IMR-90 (cell line): Measurements from ENCODE around the gene KATNBL1. TPM values are rescaled to one million over a fixed set of nuclear protein-coding genes. Genes with fewer than 3 reads are reported as not detected.

ENCODE experiments used
- ATAC-seq: fragments of 200-7000 bp; cut with Tn5 transposase; 2 replicates; pipeline ENCODE4 v1.9.1; 2020; ENCODE audit warnings: low read depth, mild to moderate bottlenecking, moderate library complexity
- BruUV-seq: library from RNA; stranded (reverse); fragments of 400-500 nt; replicated peaks from 2 replicates; lab custom pipeline; 2021; lab: Mats Ljungman, UMichigan
- CTCF ChIA-PET: fragments of 300-600 bp; formaldehyde crosslinking; extraction: SDS; loops from one replicate; lab custom pipeline; 2021; ENCODE audit warnings: antibody characterized with exemption; lab: Yijun Ruan, JAX
- POLR2A ChIA-PET: fragments of 300-600 bp; sonication (Branson Sonifier 250); formaldehyde crosslinking; loops from one replicate; lab custom pipeline; 2022; ENCODE audit warnings: antibody characterized with exemption; ENCODE audit not compliant: unreplicated experiment; lab: Charles Lee
- DNase-seq: peaks from one replicate; pipeline ENCODE4 v3.0.0; 2013
- H2AFZ ChIP-seq: replicated peaks from 2 replicates; pipeline ENCODE3; 2013; ENCODE audit warnings: low read length, mild to moderate bottlenecking; ENCODE audit not compliant: poor library complexity
- H2AK5ac ChIP-seq: 2 replicates; pipeline ENCODE4 v1.6.1; 2013; ENCODE audit warnings: low read depth, low read length, inconsistent platforms
- H2AK9ac ChIP-seq: replicated peaks from 2 replicates; pipeline ENCODE3; 2013; ENCODE audit warnings: mild to moderate bottlenecking, low read depth, low read length, moderate library complexity; ENCODE audit not compliant: poor library complexity
- H2BK120ac ChIP-seq: 2 replicates; pipeline ENCODE4 v1.6.1; 2013; ENCODE audit warnings: low read depth, low read length, inconsistent platforms
- H2BK15ac ChIP-seq: 3 replicates; pipeline ENCODE4 v1.6.1; 2013; ENCODE audit warnings: low read depth, low read length, inconsistent platforms
- H2BK20ac ChIP-seq: 2 replicates; pipeline ENCODE4 v1.6.1; 2013; ENCODE audit warnings: low read depth, mild to moderate bottlenecking, inconsistent platforms, low read length, moderate library complexity
- H2BK5ac ChIP-seq: 2 replicates; pipeline ENCODE4 v1.6.1; 2013; ENCODE audit warnings: mild to moderate bottlenecking, low read depth, low read length, inconsistent platforms; ENCODE audit not compliant: poor library complexity, severe bottlenecking
- H3K14ac ChIP-seq: replicated peaks from 2 replicates; pipeline ENCODE4 v1.6.1; 2013; ENCODE audit warnings: low read depth, low read length, inconsistent platforms
- H3K18ac ChIP-seq: 2 replicates; pipeline ENCODE4 v1.6.1; 2013; ENCODE audit warnings: low read depth, low read length, control low read depth
- H3K23ac ChIP-seq: 2 replicates; pipeline ENCODE4 v1.6.1; 2013; ENCODE audit warnings: low read depth, low read length, inconsistent platforms
- H3K27ac ChIP-seq: 2 replicates; pipeline ENCODE4 v1.5.1; 2013; ENCODE audit warnings: mild to moderate bottlenecking, control low read depth, low read length; ENCODE audit not compliant: insufficient read depth
- H3K27me3 ChIP-seq: 2 replicates; pipeline ENCODE4 v1.6.1; 2013; ENCODE audit warnings: low read length; ENCODE audit not compliant: control insufficient read depth, insufficient read depth
- H3K36me3 ChIP-seq: 2 replicates; pipeline ENCODE4 v1.6.1; 2013; ENCODE audit warnings: low read length, mixed read lengths; ENCODE audit not compliant: control insufficient read depth, insufficient read depth
- H3K4ac ChIP-seq: 2 replicates; pipeline ENCODE4 v1.6.1; 2013; ENCODE audit warnings: low read depth, low read length, inconsistent platforms
- H3K4me1 ChIP-seq: 2 replicates; pipeline ENCODE4 v1.6.1; 2013; ENCODE audit warnings: low read length, mixed read lengths; ENCODE audit not compliant: control insufficient read depth, insufficient read depth
- H3K4me2 ChIP-seq: 2 replicates; pipeline ENCODE4 v1.6.1; 2013; ENCODE audit warnings: low read depth, mild to moderate bottlenecking, control low read depth, low read length, moderate library complexity
- H3K4me3 ChIP-seq: 2 replicates; pipeline ENCODE4 v1.5.1; 2013; ENCODE audit warnings: low read depth, mild to moderate bottlenecking, control low read depth, low read length, moderate library complexity; ENCODE audit not compliant: insufficient read depth
- H3K56ac ChIP-seq: 2 replicates; pipeline ENCODE4 v1.6.1; 2013; ENCODE audit warnings: low read length, inconsistent platforms; ENCODE audit not compliant: insufficient read depth; ENCODE audit errors: extremely low read depth
- H3K79me1 ChIP-seq, 2 experiments: 2 replicates each; pipeline ENCODE4 v1.6.1; 2013; ENCODE audit warnings: low read length in 2 of 2, inconsistent platforms in 1 of 2, low read depth in 1 of 2
- H3K9ac ChIP-seq: 2 replicates; pipeline ENCODE4 v1.6.1; 2013; ENCODE audit warnings: low read depth, low read length, control low read depth
- H3K9me1 ChIP-seq: 2 replicates; pipeline ENCODE4 v1.6.1; 2013; ENCODE audit warnings: low read length, inconsistent platforms; ENCODE audit not compliant: insufficient read depth
- H3K9me3 ChIP-seq: 2 replicates; pipeline ENCODE4 v1.6.1; 2013; ENCODE audit warnings: low read length; ENCODE audit not compliant: control insufficient read depth, insufficient read depth
- H4K20me1 ChIP-seq: 2 replicates; pipeline ENCODE4 v1.6.1; 2013; ENCODE audit warnings: low read length, inconsistent platforms; ENCODE audit not compliant: insufficient read depth
- H4K5ac ChIP-seq: 2 replicates; pipeline ENCODE4 v1.6.1; 2013; ENCODE audit warnings: mild to moderate bottlenecking, low read depth, low read length, control low read depth
- H4K8ac ChIP-seq, 2 experiments: 2 replicates each; pipeline ENCODE4 v1.6.1; 2013; ENCODE audit warnings: low read depth in 2 of 2, low read length in 2 of 2, control low read depth in 1 of 2, inconsistent platforms in 1 of 2
- H4K91ac ChIP-seq: 2 replicates; pipeline ENCODE4 v1.6.1; 2013; ENCODE audit warnings: low read depth, low read length, inconsistent platforms; ENCODE audit not compliant: insufficient read depth
- BHLHE40 ChIP-seq: fragments of 150-350 bp; IDR thresholded peaks from 2 replicates; pipeline ENCODE4 v1.6.1; 2016; ENCODE audit warnings: mild to moderate bottlenecking, low read depth, low read length
- CEBPB ChIP-seq: IDR thresholded peaks from 2 replicates; pipeline ENCODE4 v1.6.1; 2012; ENCODE audit warnings: low read depth, low read length, improper control_type of control experiment
- CHD1 ChIP-seq: IDR thresholded peaks from 2 replicates; pipeline ENCODE4 v1.6.1; 2012; ENCODE audit warnings: low read depth, low read length, improper control_type of control experiment
- CTCF ChIP-seq: conservative IDR thresholded peaks from 2 replicates; pipeline ENCODE4 v1.5.1; 2012; ENCODE audit warnings: mild to moderate bottlenecking, low read depth, low read length, improper control_type of control experiment
- ELK1 ChIP-seq: fragments of 150-350 bp; IDR thresholded peaks from 2 replicates; pipeline ENCODE4 v1.6.1; 2016; ENCODE audit warnings: low read depth, mild to moderate bottlenecking, low read length, moderate library complexity, borderline replicate concordance
- FOS ChIP-seq: fragments of 150-350 bp; IDR thresholded peaks from 2 replicates; pipeline ENCODE4 v1.6.1; 2016; ENCODE audit warnings: low read depth, low read length
- MAFK ChIP-seq: IDR thresholded peaks from 2 replicates; pipeline ENCODE4 v1.6.1; 2012; ENCODE audit warnings: low read depth, low read length, improper control_type of control experiment
- MAZ ChIP-seq: IDR thresholded peaks from 2 replicates; pipeline ENCODE4 v1.6.1; 2012; ENCODE audit warnings: low read depth, mild to moderate bottlenecking, low read length, improper control_type of control experiment, moderate library complexity, borderline replicate concordance
- MXI1 ChIP-seq: IDR thresholded peaks from 2 replicates; pipeline ENCODE4 v1.6.1; 2012; ENCODE audit warnings: low read depth, mild to moderate bottlenecking, low read length, moderate library complexity, borderline replicate concordance
- NFE2L2 ChIP-seq: fragments of 150-350 bp; IDR thresholded peaks from 2 replicates; pipeline ENCODE4 v1.6.1; 2016; ENCODE audit warnings: low read depth, mild to moderate bottlenecking, low read length
- POLR2A ChIP-seq: IDR thresholded peaks from 2 replicates; pipeline ENCODE4 v1.6.1; 2012; ENCODE audit warnings: mild to moderate bottlenecking, low read depth, low read length
- RAD21 ChIP-seq: IDR thresholded peaks from 2 replicates; pipeline ENCODE4 v1.6.1; 2012; ENCODE audit warnings: low read length, improper control_type of control experiment
- RCOR1 ChIP-seq: IDR thresholded peaks from 2 replicates; pipeline ENCODE4 v1.6.1; 2012; ENCODE audit warnings: mild to moderate bottlenecking, low read length, improper control_type of control experiment; ENCODE audit not compliant: insufficient replicate concordance
- RFX5 ChIP-seq: IDR thresholded peaks from 2 replicates; pipeline ENCODE4 v1.8.0; 2012; ENCODE audit warnings: low read depth, mild to moderate bottlenecking, low read length, moderate library complexity
- SMC3 ChIP-seq: fragments of 150-350 bp; IDR thresholded peaks from 2 replicates; pipeline ENCODE4 v1.6.1; 2016; ENCODE audit warnings: low read depth, mild to moderate bottlenecking, antibody characterized with exemption, low read length, moderate library complexity
- USF2 ChIP-seq: fragments of 150-350 bp; IDR thresholded peaks from 2 replicates; pipeline ENCODE4 v1.6.1; 2017; ENCODE audit warnings: mild to moderate bottlenecking, antibody characterized with exemption, low read length, low read depth
- WGBS, 2 experiments: methylation state at CpG; one replicate each; pipeline versions ENCODE4 v1.1.5 to v1.1.7; 2013; ENCODE audit warnings: missing lambda C conversion rate in 2 of 2; ENCODE audit not compliant: insufficient read length in 1 of 2; ENCODE audit errors: extremely low coverage in 2 of 2; 5-methylcytosine and 5-hydroxymethylcytosine counted together
- dilution Hi-C: fragments of 300-500 bp; cut with HindIII; formaldehyde crosslinking; loops from one replicate; pipeline ENCODE4 v1.14.3; 2018; ENCODE audit warnings: low sequenced_read_pairs; ENCODE audit not compliant: unreplicated experiment
- in situ Hi-C: fragments of 300-500 bp; cut with MboI; formaldehyde crosslinking; loops from 3 replicates; pipeline ENCODE4 v1.14.3; 2019; ENCODE audit warnings: low sequenced_read_pairs, inconsistent platforms, mixed read lengths
- intact Hi-C: fragments of 100-400 bp; cut with micrococcal nuclease; formaldehyde crosslinking; loops from 2 replicates; pipeline ENCODE4 v1.10.0; 2022
- polyA plus RNA-seq, 3 experiments: library from polyadenylated mRNA; depleted of rRNA; stranded (reverse); fragments of >200 nt; gene quantifications; 2 replicates each; pipeline ENCODE4 v1.2.3, GENCODE V29; 2012; ENCODE audit warnings: low replicate concordance in 1 of 3
- total RNA-seq: library from RNA; depleted of rRNA; stranded (reverse); fragments of >200 nt; gene quantifications from 2 replicates; pipeline ENCODE4 v1.2.3, GENCODE V29; 2012

KATNBL1 gene
- total and polyA plus RNA-seq, 2 of the 4 experiments (the other 2 are of a cell fraction) = 17.1 to 24.0 TPM

GRCh38 chr15:34188711-34189110, 21.2 kb downstream of the KATNBL1 start:
- Histone ChIP-seq H4K91ac (no peak overlapping the region), H2BK5ac (no peak overlapping the region), H2AK9ac (no peak overlapping the region), H2BK15ac (no peak overlapping the region), H2AK5ac (no peak overlapping the region), H3K14ac (no peak overlapping the region), H2BK20ac (no peak overlapping the region), H3K23ac (no peak overlapping the region), H2BK120ac (no peak overlapping the region), H3K9me3 (no peaks in the 10 kb centered on the region), H2AFZ (no peak overlapping the region), H3K27ac (no peak overlapping the region), H3K4me3 (no peak overlapping the region), H3K36me3 (peaks cover 2% of the 10 kb centered on the region; the same call in 1 of the 2 replicates), H4K8ac (no peak overlapping the region), H3K9me1 (no peaks in the 10 kb centered on the region; the same call in 1 of the 2 replicates), H3K27me3 (no peaks in the 10 kb centered on the region), H3K4me1 (no peaks in the 10 kb centered on the region), H3K18ac (no peak overlapping the region), H3K56ac (no peak overlapping the region), H4K20me1 (peaks cover 29% of the 10 kb centered on the region), H3K79me1 (peaks cover 21 to 46% of the 10 kb centered on the region in 2 experiments), H3K4ac (no peak overlapping the region), H3K4me2 (no peak overlapping the region), H3K9ac (no peak overlapping the region), H4K5ac (no peak overlapping the region)
- DNase-seq = no peak
- dilution Hi-C loops (no loop called here), intact Hi-C loops (no loop called here), in situ Hi-C loops (no loop called here)
- WGBS, 2 experiments = 100% methylated on average over 2 of the region's 5 CpGs; no CpG with 5 or more reads in 1 of the 2 experiments
- no TSS peak for BruUV-seq
- POLR2A ChIA-PET = no interaction called here
- TF ChIP-seq CTCF (no peak), POLR2A (no peak), RCOR1 (no peak), FOS (no peak), USF2 (no peak), MAZ (no peak), CEBPB (no peak), SMC3 (no peak), RAD21 (no peak), MXI1 (no peak), BHLHE40 (no peak), MAFK (no peak), ELK1 (no peak), RFX5 (no peak), NFE2L2 (no peak), CHD1 (no peak)
- CTCF ChIA-PET = no interaction called here
- ATAC-seq = no peak
